ENCODE results near the gene CHD8.

CHD8 gene

GRCh38 chr14:21440859-21441258 lies 15.1 kb downstream of the CHD8 start:
- TF ChIP-seq CTCF (conservative IDR thresholded peaks at IDR 0.05; ENCODE audit: low read length), result no peak
- no peak for TF ChIP-seq EZH2phosphoT487 (IDR thresholded peaks at IDR 0.05; ENCODE audit: borderline replicate concordance)
- no peak overlapping the region for H3K4me3 ChIP-seq (ENCODE audit: low read length, poor library complexity, severe bottlenecking)
- no peak overlapping the region for H3K9ac ChIP-seq (ENCODE audit: low read depth, low read length, poor library complexity, severe bottlenecking)
- H3F3A ChIP-seq (ENCODE audit: low read depth), result no peaks in the 10 kb centered on the region
- H3K79me2 ChIP-seq (ENCODE audit: insufficient read depth, low read length), result peaks cover 93% of the 10 kb centered on the region
- no peaks in the 10 kb centered on the region for H3K9me3 ChIP-seq (ENCODE audit: insufficient read depth, low read depth, low read length)
- no peaks in the 10 kb centered on the region for H3K36me3 ChIP-seq (ENCODE audit: insufficient read depth, low read length)
- H3K27me3 ChIP-seq (ENCODE audit: insufficient read depth, low read length, poor library complexity, severe bottlenecking), result no peaks in the 10 kb centered on the region
- no peaks in the 10 kb centered on the region for H3K9me2 ChIP-seq (replicated peaks; ENCODE audit: low read depth, low read length)
- peaks cover 20% of the 10 kb centered on the region for H4K20me1 ChIP-seq (ENCODE audit: insufficient read depth, low read length, poor library complexity, severe bottlenecking)
- H3K4me1 ChIP-seq (ENCODE audit: insufficient read depth, low read length, poor library complexity, severe bottlenecking), result peaks cover 13% of the 10 kb centered on the region
- H2AFZ ChIP-seq (ENCODE audit: low read length), result no peak overlapping the region
- H3K4me2 ChIP-seq (ENCODE audit: low read depth, low read length, poor library complexity, severe bottlenecking), result no peak overlapping the region

GRCh38 chr14:21437063-21437901 lies 18.6 kb downstream of the CHD8 start:
- no peaks in the 10 kb centered on the region for H3F3A ChIP-seq (ENCODE audit: low read depth)
- H3K9me2 ChIP-seq (replicated peaks; ENCODE audit: low read depth, low read length), result no peaks in the 10 kb centered on the region

GRCh38 chr14:21436567-21437062 lies 19.3 kb downstream of the CHD8 start:
- Histone ChIP-seq H3K4me2 (ENCODE audit: low read depth, low read length, poor library complexity, severe bottlenecking) (peak overlapping the region; percentile 89), H3K36me3 (ENCODE audit: insufficient read depth, low read length) (peaks cover 3% of the 10 kb centered on the region; the same call in 1 of the 2 replicates), H3K4me3 (ENCODE audit: low read length, poor library complexity, severe bottlenecking) (peak overlapping the region; percentile 85), H3K27me3 (ENCODE audit: insufficient read depth, low read length, poor library complexity, severe bottlenecking) (no peaks in the 10 kb centered on the region), H3K4me1 (ENCODE audit: insufficient read depth, low read length, poor library complexity, severe bottlenecking) (peaks cover 27% of the 10 kb centered on the region), H2AFZ (ENCODE audit: low read length) (peak overlapping the region; percentile 85; the same call in 1 of the 2 replicates), H3K9me3 (ENCODE audit: insufficient read depth, low read depth, low read length) (no peaks in the 10 kb centered on the region), H3K9me2 (replicated peaks; ENCODE audit: low read depth, low read length) (no peaks in the 10 kb centered on the region), H4K20me1 (ENCODE audit: insufficient read depth, low read length, poor library complexity, severe bottlenecking) (peaks cover 46% of the 10 kb centered on the region), H3K79me2 (ENCODE audit: insufficient read depth, low read length) (peaks cover 91% of the 10 kb centered on the region), H3F3A (ENCODE audit: low read depth) (no peaks in the 10 kb centered on the region), H3K9ac (ENCODE audit: low read depth, low read length, poor library complexity, severe bottlenecking) (peak overlapping the region; percentile 87)
- TF ChIP-seq CTCF (conservative IDR thresholded peaks at IDR 0.05; ENCODE audit: low read length) (no peak), EZH2phosphoT487 (IDR thresholded peaks at IDR 0.05; ENCODE audit: borderline replicate concordance) (no peak)

More at GRCh38 chr14:21437063-21437901, 18.6 kb downstream of the CHD8 start:
- peak overlapping the region; percentile 87 for H3K9ac ChIP-seq (ENCODE audit: low read depth, low read length, poor library complexity, severe bottlenecking)
- peaks cover 27% of the 10 kb centered on the region for H3K4me1 ChIP-seq (ENCODE audit: insufficient read depth, low read length, poor library complexity, severe bottlenecking)
- peak overlapping the region; percentile 85 for H3K4me3 ChIP-seq (ENCODE audit: low read length, poor library complexity, severe bottlenecking)
- peaks cover 44% of the 10 kb centered on the region for H4K20me1 ChIP-seq (ENCODE audit: insufficient read depth, low read length, poor library complexity, severe bottlenecking)
- TF ChIP-seq CTCF (conservative IDR thresholded peaks at IDR 0.05; ENCODE audit: low read length) (no peak), EZH2phosphoT487 (IDR thresholded peaks at IDR 0.05; ENCODE audit: borderline replicate concordance) (no peak)
- no peaks in the 10 kb centered on the region for H3K9me3 ChIP-seq (ENCODE audit: insufficient read depth, low read depth, low read length)
- H3K36me3 ChIP-seq (ENCODE audit: insufficient read depth, low read length), result no peaks in the 10 kb centered on the region
- peak overlapping the region; percentile 87 for H2AFZ ChIP-seq (ENCODE audit: low read length)
- H3K4me2 ChIP-seq (ENCODE audit: low read depth, low read length, poor library complexity, severe bottlenecking), result peak overlapping the region; percentile 89
- H3K79me2 ChIP-seq (ENCODE audit: insufficient read depth, low read length), result peaks cover 95% of the 10 kb centered on the region
- no peaks in the 10 kb centered on the region for H3K27me3 ChIP-seq (ENCODE audit: insufficient read depth, low read length, poor library complexity, severe bottlenecking)
